ENCODE data around the gene XBP1. TPM values are rescaled to one million over a fixed set of nuclear protein-coding genes. Genes with fewer than 3 reads are reported as not detected.
"Not testable (repeated sequence)": the region's sequence is repeated elsewhere in the genome, so short reads cannot be mapped to it uniquely, and the experiment has no call there.

XBP1 gene
- total and polyA plus RNA-seq, 2 of the 8 experiments (the other 6 are each of a cell fraction or from before 2014, with no cell fraction given) = 99.8 to 131 TPM

DNA sequence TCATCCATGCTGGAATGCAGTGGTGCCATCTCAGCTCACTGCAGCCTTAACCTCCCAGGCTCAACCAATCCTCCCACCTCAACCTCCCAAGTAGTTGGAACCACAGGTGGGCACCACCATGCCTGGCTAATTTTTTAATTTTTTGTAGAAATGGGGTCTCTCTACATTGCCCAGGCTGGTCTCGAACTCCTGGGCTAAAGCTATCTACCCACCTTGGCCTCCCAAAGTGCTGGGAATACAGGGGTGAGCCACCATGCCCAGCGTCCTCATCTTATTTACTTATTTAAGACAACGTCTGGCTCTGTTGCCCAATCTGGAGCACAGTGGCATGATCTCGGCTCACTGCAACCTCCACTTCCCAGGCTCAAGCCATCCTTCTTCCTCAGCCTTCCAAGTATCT lies 38.4 kb downstream of the XBP1 start:
- 0 out of 2 replicates have a peak overlapping the region, but pooled peaks have one; percentile 54 for H2AK5ac ChIP-seq (ENCODE audit: low read depth, low read length)
- not testable (repeated sequence) for H3K23ac ChIP-seq (ENCODE audit: insufficient read length); H3K27ac ChIP-seq (ENCODE audit: low read depth, low read length); H4K5ac ChIP-seq (ENCODE audit: insufficient read length, low read depth, low read length); FAIRE-seq; H3K79me2 ChIP-seq (ENCODE audit: control insufficient read depth in 1 of 2, insufficient read depth in 2 of 2, low read length in 2 of 2); DNase-seq (ENCODE audit: low read depth in 1 of 2, low spot score in 2 of 2); H3K23me2 ChIP-seq (ENCODE audit: low read depth, low read length); H4K8ac ChIP-seq (ENCODE audit: extremely low read depth, insufficient read depth, low read length); H3K9me3 ChIP-seq (ENCODE audit: insufficient read depth in 2 of 2, low read depth in 1 of 2, low read length in 1 of 2); H3K56ac ChIP-seq (replicated peaks; ENCODE audit: insufficient read length, low read depth, low read length); H3K4me1 ChIP-seq (replicated peaks in 1 of 4; ENCODE audit: control insufficient read depth in 3 of 4, insufficient read depth in 4 of 4, low read length in 3 of 4); H4K20me1 ChIP-seq (replicated peaks in 1 of 2; ENCODE audit: control insufficient read depth in 1 of 2, insufficient read depth in 2 of 2, low read length in 2 of 2); H3K4me3 ChIP-seq (ENCODE audit: extremely low read depth in 1 of 4, insufficient read depth in 2 of 4, low read depth in 3 of 4, low read length in 4 of 4); H3K79me1 ChIP-seq (ENCODE audit: low read depth, low read length); H3K27me3 ChIP-seq (replicated peaks in 1 of 4; ENCODE audit: control insufficient read depth in 3 of 4, extremely low read depth in 1 of 4, insufficient read depth in 3 of 4, low read length in 3 of 4); H3K9ac ChIP-seq (replicated peaks in 1 of 4; ENCODE audit: extremely low read depth in 1 of 4, low read depth in 3 of 4, low read length in 3 of 4); H3K4me2 ChIP-seq (ENCODE audit: insufficient read depth in 1 of 2, low read depth in 2 of 2, low read length in 2 of 2); H3K36me3 ChIP-seq (ENCODE audit: control insufficient read depth in 2 of 4, insufficient read depth in 4 of 4, low read length in 3 of 4); H2AFZ ChIP-seq (ENCODE audit: low read length); H2BK120ac ChIP-seq (replicated peaks; ENCODE audit: low read depth, low read length); H2BK20ac ChIP-seq (ENCODE audit: low read length); H2BK12ac ChIP-seq (ENCODE audit: low read depth, low read length); H3K14ac ChIP-seq (ENCODE audit: insufficient read length); H2BK15ac ChIP-seq (ENCODE audit: low read length); H3K4ac ChIP-seq (replicated peaks; ENCODE audit: insufficient read length, low read depth, low read length)
- H3K18ac ChIP-seq (ENCODE audit: extremely low read depth, low read length) = peak overlapping the region; percentile 64; the same call in 1 of the 2 replicates
- POLR2A ChIA-PET (ENCODE audit: partially characterized antibody) = interaction anchor here (1.3 to 4.3 kb wide), 5 partner anchors 8 to 37 kb away, joined by 5 to 31 read pairs (median 15); partner anchors contain the start of genes CCDC117, CHEK2, HSCB and XBP1
- peak overlapping the region; percentile 78; the same call in 1 of the 2 replicates for H2BK5ac ChIP-seq (ENCODE audit: low read depth, low read length)
- WGBS, 2 experiments (ENCODE audit: extremely low coverage in 1 of 2, insufficient coverage in 1 of 2, insufficient read length in 1 of 2, insufficient replicate concordance in 2 of 2, low coverage in 1 of 2, low lambda C conversion rate in 2 of 2, missing lambda C conversion rate in 1 of 2) = 95% methylated on average over 4 of the region's 4 CpGs; no CpG with 5 or more reads in 1 of the 2 experiments
- H4K91ac ChIP-seq (replicated peaks; ENCODE audit: insufficient read length, low read length) = peak overlapping the region; percentile 84
- CTCF ChIA-PET (ENCODE audit: partially characterized antibody) = interaction anchor here (1.0 to 2.1 kb wide), 3 partner anchors 11 to 278 kb away, joined by 3 to 6 read pairs (median 6); partner anchors contain the start of gene CCDC117

Measured in H1 (cell line).